GM21381 (cell line): ENCODE measurements around the gene DENND1B.
"Not testable (repeated sequence)": the region's sequence is repeated elsewhere in the genome, so short reads cannot be mapped to it uniquely, and the experiment has no call there.

ENCODE experiments used
- ATAC-seq: cut with Tn5 transposase; IDR thresholded peaks from one replicate; pipeline ENCODE4 v1.9.1; 2021; ENCODE audit warnings: mild to moderate bottlenecking, moderate library complexity; ENCODE audit not compliant: unreplicated experiment

Gene DENND1B

DNA sequence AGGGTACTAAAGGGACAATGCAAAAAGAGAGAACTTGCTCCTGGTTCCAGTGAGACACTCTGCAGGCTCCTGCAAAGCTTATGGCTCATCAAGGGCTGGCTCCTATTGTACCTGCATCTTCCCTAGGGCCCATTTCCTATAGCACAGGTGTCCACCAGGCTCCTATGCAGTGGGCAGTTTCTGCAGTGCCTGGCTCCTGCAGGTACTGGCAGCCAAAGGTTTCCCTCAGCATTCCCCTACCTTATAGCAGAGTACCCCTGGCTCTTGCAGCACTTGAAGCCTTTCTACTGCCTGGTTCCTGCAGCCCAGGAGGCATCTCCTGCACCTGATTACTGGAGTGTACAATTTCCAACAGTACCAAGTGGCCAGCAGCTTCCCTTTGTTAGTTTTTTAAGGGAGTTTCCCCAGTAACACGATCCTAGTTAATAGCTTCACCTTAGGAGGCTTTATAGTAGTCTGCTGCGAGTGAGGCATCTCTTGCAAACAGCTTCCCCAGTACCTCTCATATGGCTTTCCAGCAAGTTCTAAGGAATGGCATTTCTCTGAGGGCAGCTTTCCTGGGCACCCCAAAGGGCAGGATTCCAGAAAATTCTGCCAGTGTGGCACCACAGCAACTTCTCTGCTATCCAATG is 141.7 kb downstream of the DENND1B start:
- ATAC-seq = no peak

DNA sequence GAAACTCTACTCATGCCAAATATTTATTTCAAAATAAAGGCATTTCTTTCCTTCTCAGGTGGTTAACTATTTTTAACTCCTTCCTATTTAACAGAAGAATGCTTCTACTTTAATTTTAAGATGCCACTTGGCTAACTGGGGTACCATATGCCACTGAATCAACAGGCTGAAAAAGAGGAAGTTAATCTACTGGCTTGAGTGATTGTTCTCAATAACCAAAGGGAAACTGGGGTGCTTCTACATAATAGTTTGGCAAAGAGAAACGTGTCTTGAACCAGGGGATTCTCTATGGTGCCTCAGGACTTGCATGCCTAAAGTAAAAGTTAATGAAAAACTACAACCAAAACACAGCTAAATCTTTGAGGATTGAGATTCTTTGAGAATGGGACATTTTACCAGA is 142.6 kb downstream of the DENND1B start:
- ATAC-seq = no peak

DNA sequence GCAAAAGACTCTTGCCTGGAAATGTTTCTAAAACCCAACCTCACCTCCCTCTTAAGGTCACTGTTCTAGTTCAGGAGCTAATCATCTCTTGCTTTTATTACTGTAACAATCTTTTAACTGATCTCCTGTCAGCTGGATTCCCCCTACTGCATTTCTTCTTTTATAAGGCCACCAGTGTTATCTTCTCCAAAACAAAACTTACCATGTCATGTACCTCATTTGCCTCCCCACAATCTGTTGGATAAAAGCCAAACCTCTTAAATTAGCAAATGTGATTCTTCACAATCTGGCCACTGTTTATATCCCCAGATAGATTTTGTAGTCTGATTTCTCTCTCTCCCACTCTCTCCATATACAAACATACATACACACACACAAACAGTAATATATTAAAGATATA is 143.3 kb downstream of the DENND1B start:
- no peak for ATAC-seq

DNA sequence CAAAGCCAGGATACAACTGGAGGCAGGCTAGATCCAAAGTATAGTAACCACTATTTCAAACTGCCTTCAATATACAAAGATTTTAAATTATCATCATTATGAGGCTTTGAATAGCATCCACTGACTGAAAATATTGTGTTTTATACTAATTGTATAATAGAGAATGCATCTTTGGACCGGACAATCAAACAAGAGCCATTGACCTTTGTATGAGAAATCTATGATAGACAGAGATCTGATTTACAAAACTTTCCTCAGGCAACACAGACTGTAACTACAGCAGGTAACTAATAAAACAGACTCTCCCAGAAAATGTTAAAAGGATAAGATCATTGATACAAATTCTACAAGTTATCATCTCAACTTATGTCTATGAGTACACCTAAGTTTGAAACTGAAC is 152.9 kb downstream of the DENND1B start:
- no peak for ATAC-seq

DNA sequence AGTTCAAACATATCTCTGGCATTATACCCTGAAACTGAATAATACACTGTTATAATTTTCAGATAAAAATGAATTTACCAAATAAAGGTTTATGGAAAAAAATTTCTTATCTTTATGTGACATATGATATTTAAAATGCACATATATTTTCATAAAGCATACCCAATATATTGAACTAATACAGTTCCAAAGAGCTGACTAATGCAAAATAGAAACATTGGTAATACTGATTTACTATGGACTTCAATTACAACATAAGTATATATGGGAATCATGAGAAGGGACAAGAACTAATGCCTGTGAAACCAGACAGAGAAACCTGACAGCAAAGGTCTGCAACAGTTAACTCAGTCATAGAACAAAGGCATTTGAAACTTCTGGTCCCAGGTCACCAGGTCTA is 153.5 kb downstream of the DENND1B start:
- ATAC-seq = no peak

DNA sequence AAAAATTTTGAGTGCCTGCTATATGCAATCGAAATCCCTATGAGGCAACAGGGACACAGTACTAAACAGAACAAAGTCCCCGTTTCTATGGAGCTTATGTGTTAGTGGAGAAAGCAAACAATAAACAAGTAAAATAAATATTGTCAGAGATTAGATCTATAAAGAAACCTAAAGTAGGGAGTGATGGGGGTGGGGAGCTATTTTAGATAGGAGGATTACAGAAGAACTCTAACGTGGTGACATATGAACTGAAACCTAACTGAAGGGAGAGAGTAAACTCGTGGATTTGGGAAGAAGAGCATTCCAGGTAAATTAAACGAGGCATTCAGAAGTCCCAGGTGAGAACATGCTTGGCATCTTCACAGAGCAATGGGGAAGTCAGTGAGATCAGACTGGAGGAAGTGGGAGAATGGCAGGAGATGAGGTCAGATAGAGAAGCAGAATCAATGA is 154.5 kb downstream of the DENND1B start:
- no peak for ATAC-seq

DNA sequence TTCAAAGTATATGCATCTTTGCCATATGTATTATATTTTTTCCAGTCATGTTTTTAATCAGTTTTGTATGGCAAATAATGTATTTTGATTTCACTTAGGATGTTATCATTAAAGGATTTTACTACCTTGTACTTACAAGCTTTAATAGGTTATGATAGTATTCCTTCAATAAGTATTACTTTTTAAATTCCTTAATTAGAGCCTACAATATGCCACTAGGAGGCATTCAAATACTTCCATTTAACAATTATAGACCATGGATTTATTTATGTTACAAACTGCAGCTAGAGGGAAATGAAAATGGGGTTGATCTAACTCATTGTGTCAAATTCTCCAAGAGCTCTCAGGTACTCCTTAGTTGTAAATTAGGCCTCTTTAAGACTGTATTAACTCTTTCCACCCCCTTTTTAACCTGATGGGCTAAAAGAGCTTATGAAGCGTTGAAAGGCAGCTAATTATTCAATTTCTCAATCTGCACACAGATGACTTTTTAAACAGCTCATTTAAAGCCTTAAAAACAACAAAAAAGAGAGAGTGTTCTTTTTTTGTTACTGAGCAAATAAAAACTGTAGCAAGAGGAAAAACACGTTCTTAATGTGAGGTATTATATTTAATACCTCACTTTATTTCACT is 156.2 kb downstream of the DENND1B start:
- ATAC-seq = no peak

DNA sequence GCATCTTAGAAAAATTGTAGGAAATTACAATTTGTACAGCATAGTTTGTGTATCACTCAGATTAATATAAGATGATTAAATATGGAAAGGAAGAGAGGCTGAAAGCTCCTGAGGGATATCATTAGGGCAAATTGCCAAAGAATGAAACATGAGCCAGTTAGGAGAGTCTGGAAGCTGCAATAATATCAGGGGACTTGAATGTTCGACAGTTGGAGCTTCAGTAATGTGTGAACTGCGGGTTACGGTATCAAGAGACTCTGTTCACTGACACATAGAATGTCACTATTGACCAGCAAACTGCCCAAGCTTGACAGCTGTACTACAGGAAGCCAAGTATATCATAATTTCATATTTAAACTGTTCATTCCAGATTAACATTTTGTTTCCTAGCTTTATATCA is 157.2 kb downstream of the DENND1B start:
- no peak for ATAC-seq

DNA sequence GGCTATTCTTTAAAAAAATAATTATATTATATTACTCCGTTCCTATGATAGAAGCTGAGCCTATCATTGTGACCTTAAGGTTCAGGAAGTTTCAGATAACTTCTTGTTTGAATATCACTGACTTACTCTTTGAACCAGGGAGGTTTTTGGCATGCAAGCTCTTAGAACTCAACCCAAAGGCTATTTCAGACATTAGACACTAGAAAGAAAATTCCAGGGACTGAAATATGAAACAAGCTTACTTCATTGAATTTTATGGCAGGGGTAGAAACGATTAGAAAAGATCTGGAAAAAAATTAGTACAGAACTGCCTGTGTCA is 159.6 kb downstream of the DENND1B start:
- ATAC-seq = no peak

DNA sequence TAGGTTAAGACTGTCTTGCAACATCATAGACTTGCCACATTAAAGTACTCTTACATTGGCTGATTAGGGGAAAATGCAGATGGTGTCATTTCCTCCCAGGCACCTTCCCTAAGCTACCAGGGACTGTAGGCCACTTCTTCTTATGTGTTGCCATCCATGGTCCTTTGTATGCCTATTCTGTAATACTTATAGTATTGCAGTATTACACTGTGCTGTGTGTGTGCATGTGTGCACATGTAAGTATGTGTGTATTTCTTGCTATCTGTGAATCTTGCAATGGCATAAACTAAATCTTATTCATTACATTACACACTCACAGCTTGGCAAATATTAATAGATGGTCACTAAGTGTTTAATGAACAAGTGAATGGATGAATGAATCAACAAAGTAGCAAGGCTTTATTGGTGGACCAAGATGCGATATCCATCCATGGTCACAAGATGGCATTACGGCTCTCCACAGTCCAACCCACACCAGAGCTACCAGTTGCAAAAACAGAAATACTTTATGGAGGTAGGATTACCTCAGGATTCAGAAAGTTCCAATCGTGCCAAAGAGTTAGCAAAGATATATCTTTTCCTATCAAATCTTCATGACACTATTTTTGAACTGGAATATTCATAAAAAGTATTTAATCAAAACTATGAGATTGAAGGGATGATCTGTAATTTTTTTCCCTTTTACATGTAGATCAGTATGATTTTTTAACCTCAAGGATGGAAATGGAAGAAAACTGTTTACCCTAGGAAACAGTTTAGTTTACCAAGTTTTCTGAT is 160.2 kb downstream of the DENND1B start:
- ATAC-seq = peak; percentile 60

DNA sequence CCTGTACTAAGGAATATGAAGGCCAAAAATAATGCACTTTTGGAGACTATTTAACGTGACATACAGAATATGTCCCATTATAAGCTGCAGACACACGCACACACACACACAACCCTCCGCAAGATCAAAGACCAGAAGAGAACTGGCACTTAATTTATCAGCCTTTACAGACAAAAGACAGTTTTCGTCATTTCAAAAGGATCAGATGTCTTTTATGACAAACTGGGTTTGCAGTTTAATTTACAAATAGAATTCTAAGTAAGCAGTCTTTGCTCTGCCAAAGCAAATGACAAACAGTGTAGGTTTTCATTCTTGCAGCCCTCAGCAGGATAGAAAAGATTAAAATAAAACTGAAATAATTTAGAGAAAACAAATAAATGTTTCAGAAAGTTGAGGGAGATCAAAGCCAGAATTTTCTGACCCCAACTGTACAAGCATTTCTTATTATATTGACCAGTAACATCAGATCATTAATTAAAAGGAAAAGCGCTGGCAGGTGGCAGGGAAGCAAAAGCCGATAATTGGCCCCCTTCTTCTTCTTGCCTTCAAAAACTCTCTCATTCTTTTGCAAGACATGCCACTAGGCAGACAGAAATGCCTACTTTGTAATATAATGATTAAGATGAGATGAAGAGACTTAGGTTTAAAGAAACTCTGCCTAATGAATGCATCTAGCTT is 169.0 kb downstream of the DENND1B start:
- ATAC-seq = no peak

DNA sequence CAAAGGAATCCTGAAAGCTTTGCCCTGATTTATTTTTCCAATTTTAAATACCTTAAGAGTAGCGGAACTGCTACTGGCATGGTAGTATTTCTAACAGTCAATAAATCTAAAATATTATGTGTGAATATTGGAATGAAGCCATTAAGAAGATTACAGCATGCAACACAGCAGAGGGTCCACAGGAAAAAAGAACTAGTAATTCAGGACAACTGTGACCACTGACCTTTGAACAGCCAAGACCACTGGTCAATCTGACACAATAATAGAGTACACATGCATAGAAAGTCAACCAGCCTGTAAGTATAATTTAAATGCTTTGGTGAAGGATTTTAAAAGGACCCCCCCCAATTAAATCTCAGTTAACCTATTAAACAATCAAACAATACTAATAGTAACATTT is 171.0 kb downstream of the DENND1B start:
- ATAC-seq = no peak

DNA sequence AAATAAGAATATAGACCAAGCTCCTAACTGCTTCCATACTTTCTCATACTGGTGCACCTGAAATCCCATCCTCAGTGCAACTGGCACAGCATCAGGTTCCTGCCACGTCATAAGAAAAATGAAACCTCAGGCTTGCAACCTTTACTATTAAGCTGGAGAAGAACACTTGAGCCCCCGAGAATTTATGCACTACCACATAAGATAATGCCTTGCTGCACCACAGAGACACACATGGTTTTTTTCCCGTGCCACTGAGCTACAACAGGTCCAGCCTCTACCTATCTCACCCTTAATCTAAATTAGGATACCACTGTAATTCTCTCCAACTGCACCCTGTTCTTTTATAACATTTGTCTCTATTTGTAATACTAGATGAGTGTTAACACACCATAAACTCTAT is 174.5 kb downstream of the DENND1B start:
- no peak for ATAC-seq

DNA sequence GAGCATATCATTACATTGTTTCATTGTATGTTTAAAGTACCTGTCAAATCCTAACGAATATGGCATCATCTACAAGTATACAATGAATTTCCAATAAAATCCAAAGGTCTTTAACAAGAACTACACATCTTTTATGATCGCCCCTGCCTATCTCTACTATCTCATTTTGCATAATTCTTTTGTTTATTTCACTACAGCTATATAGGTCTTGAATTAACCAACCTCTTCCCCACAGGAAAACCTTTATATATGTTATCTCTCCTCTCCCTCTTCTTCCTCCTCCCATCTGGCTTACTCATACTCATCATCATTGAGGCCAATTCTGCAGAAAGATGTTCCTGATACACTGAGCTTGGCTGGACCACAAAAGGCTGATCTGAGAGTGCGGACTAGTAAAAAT is 175.5 kb downstream of the DENND1B start:
- ATAC-seq = no peak

DNA sequence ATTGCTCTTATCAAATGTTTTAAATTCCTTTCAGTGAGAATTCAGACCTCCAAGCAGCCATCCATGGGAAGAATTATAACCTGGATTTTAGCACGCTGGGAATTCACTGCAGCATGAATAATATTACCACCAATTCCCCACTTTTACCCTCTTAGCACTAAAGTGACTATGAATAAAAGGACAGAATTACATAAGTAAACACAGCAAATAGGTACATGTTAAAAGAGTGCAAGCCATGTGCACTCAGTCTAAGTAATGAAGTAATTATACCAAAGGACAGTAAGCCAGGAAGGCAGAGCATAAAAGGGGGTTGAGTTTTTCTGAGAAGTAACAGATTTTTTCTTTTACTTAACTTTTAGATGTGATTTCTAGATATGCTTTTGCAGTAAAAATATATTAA is 176.3 kb downstream of the DENND1B start:
- no peak for ATAC-seq

DNA sequence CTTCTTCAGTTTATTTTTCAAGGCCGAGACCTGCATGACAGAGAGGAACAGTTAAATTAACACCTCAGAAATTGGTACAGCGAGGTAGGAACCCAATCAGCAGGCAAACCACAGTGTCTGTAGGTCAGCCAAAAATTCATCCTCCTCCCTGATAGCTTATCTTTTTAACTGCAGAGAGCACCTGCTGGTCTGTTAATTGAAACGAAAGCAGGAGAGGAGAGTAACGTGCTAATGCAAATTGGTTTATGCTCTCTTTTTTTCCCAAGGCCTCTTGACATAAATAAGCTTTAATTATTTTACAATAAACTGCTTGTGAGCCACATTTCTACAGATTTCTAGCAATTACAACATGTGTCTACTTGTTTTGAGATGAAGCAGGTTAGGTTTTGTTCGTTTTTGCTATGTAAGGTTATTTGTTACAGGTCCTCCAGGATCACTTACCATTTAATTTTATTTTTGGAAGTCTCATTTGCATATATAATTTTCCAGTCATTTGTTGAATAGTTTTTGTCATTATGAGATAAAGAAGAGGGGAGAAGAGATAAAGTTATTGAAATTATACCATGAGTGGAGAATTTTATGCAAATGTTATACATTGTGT is 179.9 kb downstream of the DENND1B start:
- ATAC-seq = no peak

DNA sequence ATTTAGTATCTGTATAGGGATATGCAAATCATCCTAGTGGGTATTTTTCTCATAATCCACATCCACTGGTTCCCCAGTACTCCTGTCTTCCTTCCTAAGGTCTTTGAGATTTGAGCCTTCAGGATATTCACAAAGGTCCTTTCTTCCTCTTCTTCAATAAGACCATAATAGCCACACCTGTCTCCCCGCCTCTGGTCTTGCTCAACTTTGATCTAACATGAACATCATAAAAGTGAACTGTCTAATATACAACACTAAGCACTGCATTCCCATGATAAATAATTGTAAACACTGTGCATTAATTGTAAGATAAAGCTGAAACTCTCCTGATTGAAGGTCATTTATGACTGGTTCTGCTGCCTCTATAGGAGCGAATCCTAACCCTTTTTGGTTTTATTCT is 184.6 kb downstream of the DENND1B start:
- ATAC-seq = no peak

DNA sequence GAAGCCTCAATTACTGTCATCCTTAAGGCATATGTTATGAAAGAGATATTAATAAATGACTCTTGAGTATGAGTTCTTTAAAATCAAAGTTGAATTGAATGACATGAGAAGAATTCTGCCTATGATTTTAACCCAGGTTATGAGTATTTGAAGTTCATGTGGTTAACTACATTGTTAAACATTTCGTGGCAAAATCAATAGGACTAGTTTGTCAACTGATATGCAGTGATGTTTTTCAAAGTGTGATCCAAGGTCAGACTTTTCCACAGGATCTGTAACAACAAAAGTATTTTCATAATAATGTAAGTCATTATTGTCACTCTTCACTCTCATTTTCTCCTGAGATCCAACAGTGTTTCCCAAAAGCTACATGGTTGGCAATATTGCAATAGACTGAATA is 189.5 kb downstream of the DENND1B start:
- no peak for ATAC-seq

DNA sequence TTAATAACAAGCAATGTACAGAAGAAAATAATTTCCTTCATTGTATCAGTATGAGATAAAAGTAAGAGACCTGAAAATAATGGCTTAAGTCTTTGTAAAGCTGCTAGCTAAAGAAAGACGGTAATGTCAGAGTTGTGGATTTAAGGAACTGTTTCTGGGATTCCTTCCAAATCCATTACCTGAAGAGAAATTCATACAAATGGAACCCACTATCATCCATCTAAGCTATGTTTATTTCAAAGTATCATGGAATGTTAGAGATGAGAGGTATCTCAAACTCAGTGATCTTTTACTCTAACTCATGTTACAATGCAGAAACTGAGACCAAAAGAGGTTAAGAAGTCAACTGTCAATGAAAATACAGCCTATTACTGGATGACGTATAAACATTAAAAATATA is 197.7 kb downstream of the DENND1B start:
- ATAC-seq = no peak

DNA sequence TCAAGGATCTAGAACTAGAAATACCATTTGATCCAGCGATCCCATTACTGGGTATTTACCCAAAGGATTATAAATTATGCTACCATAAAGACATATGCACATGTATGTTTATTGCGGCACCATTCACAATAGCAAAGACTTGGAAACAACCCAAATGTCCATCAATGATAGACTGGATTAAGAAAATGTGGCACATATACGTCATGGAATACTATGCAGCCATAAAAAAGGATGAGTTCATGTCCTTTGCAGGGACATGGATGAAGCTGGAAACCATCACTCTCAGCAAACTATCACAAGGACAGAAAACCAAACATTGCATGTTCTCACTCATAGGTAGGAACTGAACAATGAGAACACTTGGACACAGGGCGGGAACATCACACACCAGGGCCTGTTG is 199.7 kb downstream of the DENND1B start:
- not testable (repeated sequence) for ATAC-seq

DNA sequence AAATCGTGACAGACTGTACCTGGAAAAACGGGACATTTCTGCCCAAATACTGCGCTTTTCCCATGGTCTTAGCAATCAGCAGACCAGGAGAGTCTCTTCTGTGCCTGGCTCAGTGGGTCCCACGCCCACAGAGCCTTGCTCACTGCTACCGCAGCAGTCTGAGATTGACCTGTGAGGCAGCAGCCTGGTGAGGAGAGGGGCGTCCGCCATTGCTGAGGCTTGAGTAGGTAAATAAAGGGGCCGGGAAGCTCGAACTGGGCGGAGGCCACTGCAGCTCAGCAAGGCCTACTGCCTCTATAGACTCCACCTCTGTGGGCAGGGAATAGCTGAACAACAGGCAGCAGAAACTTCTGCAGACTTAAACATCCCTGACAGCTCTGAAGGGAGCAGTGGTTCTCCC is 203.1 kb downstream of the DENND1B start:
- no peak for ATAC-seq
